22Rv1 (cell line): ENCODE results near the gene GSG1L2.

Experiments used
- H3K27ac ChIP-seq: fragments of 450-650 bp; 2 replicates; pipeline ENCODE4 v1.5.1; 2017
- ZFX ChIP-seq: fragments of 450-650 bp; IDR thresholded peaks from 2 replicates; pipeline ENCODE4 v1.6.1; 2017; ENCODE audit warnings: antibody characterized with exemption, borderline replicate concordance
- TF ChIP-seq, protein P1 (sequence below): fragments of 450-650 bp; IDR thresholded peaks from 2 replicates; pipeline ENCODE4 v1.5.1; 2017; ENCODE audit warnings: mild to moderate bottlenecking

GSG1L2 gene

DNA sequence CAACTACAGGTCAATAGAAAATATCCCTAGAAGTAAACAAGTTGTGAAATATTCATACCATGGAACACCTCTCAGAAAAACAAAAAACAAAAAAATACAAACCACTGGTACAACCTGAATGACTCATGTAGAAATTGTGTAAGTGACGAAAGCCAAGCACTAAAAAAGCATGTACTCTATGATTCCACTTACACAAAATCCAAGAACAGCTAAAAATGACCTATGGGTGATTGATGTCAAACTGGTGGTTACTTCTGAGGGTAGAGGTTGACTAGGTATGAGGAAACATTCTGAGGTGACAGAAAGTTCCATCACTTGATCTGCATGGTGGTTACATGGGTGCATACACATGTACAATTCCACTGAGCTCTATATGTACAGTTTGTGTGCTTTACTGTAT, 61.6 kb downstream of the GSG1L2 start:
- TF ChIP-seq, protein P1, sequence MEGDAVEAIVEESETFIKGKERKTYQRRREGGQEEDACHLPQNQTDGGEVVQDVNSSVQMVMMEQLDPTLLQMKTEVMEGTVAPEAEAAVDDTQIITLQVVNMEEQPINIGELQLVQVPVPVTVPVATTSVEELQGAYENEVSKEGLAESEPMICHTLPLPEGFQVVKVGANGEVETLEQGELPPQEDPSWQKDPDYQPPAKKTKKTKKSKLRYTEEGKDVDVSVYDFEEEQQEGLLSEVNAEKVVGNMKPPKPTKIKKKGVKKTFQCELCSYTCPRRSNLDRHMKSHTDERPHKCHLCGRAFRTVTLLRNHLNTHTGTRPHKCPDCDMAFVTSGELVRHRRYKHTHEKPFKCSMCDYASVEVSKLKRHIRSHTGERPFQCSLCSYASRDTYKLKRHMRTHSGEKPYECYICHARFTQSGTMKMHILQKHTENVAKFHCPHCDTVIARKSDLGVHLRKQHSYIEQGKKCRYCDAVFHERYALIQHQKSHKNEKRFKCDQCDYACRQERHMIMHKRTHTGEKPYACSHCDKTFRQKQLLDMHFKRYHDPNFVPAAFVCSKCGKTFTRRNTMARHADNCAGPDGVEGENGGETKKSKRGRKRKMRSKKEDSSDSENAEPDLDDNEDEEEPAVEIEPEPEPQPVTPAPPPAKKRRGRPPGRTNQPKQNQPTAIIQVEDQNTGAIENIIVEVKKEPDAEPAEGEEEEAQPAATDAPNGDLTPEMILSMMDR = no peak
- no peak for TF ChIP-seq ZFX

GRCh38 chr17:9755083-9755482, 66.8 kb downstream of the GSG1L2 start:
- TF ChIP-seq ZFX = no peak
- TF ChIP-seq, protein P1 = no peak
- no peak overlapping the region for H3K27ac ChIP-seq

More for the DNA sequence above, 61.6 kb downstream of the GSG1L2 start:
- H3K27ac ChIP-seq = no peak overlapping the region
